ENCODE data around the gene CCDC33.
"Not testable (repeated sequence)": the region's sequence is repeated elsewhere in the genome, so short reads cannot be mapped to it uniquely, and the experiment has no call there.

The CCDC33 gene

GRCh38 chr15:74333093-74333492, 97.0 kb downstream of the CCDC33 start:
- no peak for DNase-seq (ENCODE audit: low spot score)

GRCh38 chr15:74333662-74334061, 97.5 kb downstream of the CCDC33 start:
- DNase-seq (ENCODE audit: low spot score), result no peak

DNA sequence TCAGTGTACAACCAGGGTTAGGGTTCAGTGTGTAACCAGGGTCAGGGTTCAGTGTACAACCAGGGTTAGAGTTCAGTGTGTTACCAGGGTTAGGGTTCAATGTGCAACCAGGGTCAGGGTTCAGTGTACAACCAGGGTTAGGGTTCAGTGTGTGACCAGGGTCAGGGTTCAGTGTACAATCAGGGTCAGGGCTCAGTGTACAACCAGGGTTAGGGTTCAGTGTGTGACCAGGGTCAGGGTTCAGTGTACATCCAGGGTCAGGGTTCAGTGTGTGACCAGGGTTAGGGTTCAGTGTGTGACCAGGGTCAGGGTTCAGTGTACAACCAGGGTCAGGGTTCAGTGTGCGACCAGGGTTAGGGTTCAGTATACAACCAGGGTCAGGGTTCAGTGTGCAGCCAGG, 98.0 kb downstream of the CCDC33 start:
- no peak for DNase-seq (ENCODE audit: low spot score)

DNA sequence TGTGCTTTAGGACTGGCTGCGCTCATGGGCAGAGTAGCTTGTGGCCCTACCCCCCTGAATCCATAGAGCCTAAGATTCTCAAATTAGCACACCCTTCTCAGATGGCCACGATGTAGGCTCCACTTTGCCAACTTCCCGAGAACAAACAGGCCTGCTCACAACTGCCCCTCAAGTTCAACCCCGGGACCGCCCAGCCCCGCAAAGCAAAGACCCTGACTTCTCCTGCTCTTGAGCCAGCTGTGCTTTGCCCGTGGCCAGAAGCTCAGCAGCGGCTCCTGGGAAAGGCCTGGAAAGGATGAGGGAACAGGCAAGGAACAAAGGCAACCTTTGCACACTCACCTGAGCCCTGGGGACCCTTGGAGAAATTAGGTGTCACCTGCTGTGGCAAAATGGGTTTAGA, 99.3 kb downstream of the CCDC33 start:
- DNase-seq (ENCODE audit: low spot score), result no peak

- DNase-seq (ENCODE audit: low spot score), result no peak
These were observed 100.2 kb downstream of the CCDC33 start for GRCh38 chr15:74336061-74337005.

DNA sequence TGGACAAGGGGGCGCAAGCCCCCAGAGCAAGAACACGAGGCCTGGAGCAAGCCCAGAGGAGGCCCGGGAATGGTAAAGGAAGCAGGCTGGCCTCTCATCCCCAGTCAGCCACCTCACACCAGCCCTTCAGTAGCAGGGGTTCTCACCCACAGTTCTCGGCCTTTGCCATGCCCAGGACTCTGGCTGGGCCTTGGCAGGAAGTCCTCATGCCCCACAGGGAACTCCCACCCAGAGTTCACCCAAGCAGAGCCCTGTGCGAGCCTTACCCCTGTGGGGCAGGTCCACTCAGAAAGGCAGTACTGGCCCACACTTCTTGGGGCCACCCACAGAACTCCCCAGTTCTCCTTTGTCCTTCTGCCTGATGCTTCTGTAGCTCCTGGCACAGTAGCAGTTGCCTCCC, 101.0 kb downstream of the CCDC33 start:
- DNase-seq (ENCODE audit: low spot score), result no peak

DNA sequence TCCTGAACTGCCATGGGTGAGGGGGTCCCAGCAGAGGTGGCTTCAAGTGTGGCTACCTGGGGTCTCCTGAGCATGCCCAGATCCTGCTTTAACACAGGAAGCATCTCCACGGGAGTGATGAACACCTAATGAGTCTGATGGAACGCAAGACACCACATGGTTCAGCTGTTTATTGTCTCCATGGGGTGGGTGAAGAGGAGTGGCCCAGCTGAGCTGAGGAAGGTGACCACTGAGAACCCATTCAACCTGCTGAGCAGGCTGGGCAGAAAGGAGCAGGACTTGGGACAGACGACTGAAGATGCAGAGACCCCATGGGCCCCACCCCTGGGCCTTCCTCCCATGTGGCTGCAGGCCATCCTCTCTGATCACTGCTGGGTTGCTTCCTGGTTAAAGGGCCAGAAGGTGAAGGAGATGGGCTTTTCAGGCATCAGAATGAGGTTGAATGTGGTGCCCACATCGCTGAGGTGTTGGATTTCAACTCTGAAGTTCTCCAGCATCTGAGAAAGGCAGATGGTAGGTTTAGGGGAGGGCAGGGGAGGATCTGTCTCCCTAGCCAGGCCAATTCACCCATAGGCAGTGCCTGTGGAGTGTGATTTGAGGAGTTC, 101.6 kb downstream of the CCDC33 start:
- DNase-seq (ENCODE audit: low spot score), result no peak

GRCh38 chr15:74338676-74339075, 102.5 kb downstream of the CCDC33 start:
- DNase-seq (ENCODE audit: low spot score), result no peak

DNA sequence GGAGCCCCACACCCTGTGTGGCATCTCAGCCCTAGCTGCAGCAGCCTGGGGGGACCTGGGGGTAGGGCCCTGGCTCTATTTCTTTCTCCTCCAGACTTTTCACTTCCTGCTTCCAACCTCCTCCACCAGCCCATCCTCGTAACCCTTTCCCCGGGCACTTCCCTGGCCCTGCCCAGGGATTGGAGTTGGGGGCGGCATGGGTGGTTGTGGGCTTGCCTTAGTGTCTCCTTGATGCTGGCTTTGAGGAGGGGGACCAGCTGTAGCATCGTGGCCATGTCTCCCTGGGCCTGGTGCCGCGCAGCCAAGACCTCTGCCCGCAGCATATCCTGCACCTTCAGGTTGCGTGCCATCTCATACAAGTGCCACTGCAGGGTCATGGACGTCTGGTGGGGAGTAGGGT, 103.2 kb downstream of the CCDC33 start:
- DNase-seq (ENCODE audit: low spot score), result no peak

DNA sequence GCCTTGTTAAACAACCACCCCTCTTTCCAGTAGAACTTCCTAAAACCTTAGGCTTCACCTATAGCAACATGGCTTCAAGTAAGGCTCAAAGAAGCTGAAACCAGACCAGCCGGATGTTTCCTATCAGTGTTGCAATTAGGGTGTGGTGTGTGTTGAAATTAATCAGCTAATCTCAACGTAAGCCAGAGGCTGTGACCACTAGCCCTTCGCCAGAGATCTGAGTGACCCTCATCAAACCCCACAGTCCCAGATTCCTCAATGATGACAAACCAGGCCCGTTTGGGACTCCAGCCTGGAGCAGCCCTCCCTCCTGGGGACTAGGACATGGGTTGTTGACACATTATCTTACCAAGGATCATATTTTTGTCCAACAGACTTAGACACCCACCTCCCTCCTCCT, 104.0 kb downstream of the CCDC33 start:
- no peak for DNase-seq (ENCODE audit: low spot score)

- DNase-seq (ENCODE audit: low spot score), result no peak
These were observed 107.1 kb downstream of the CCDC33 start for GRCh38 chr15:74343127-74343796.

- DNase-seq (ENCODE audit: low spot score), result no peak
These were observed 107.6 kb downstream of the CCDC33 start for GRCh38 chr15:74343797-74344127.

- no peak for DNase-seq (ENCODE audit: low spot score)
These were observed 108.9 kb downstream of the CCDC33 start for GRCh38 chr15:74345051-74345450.

GRCh38 chr15:74347757-74348250, 111.7 kb downstream of the CCDC33 start:
- DNase-seq (ENCODE audit: low spot score), result no peak

DNA sequence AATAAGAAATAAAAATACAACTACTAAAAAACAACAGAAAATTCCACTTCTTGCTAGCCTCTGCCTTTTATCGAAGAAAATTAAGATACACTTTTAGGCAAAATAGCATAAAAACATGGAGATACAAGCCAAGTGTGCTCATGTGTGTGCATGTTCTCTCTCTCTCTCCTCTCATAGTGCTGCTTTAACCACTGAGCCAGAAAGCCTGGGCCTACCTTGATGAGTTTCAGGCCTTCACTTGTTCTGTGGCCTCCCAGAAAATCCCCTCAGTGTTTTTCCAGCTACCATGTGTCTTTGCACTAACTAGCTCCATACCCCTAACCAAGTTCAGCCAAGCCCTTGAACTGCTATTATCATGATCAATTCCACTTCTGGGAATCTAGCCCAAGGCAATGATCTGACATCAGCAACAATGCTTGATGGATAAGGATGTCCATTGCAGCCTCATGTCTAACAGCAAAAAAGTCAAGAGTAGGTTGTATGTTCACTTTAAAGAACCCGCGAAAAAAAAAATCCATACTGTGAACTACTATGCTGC, 113.2 kb downstream of the CCDC33 start:
- no peak for DNase-seq (ENCODE audit: low spot score)

DNA sequence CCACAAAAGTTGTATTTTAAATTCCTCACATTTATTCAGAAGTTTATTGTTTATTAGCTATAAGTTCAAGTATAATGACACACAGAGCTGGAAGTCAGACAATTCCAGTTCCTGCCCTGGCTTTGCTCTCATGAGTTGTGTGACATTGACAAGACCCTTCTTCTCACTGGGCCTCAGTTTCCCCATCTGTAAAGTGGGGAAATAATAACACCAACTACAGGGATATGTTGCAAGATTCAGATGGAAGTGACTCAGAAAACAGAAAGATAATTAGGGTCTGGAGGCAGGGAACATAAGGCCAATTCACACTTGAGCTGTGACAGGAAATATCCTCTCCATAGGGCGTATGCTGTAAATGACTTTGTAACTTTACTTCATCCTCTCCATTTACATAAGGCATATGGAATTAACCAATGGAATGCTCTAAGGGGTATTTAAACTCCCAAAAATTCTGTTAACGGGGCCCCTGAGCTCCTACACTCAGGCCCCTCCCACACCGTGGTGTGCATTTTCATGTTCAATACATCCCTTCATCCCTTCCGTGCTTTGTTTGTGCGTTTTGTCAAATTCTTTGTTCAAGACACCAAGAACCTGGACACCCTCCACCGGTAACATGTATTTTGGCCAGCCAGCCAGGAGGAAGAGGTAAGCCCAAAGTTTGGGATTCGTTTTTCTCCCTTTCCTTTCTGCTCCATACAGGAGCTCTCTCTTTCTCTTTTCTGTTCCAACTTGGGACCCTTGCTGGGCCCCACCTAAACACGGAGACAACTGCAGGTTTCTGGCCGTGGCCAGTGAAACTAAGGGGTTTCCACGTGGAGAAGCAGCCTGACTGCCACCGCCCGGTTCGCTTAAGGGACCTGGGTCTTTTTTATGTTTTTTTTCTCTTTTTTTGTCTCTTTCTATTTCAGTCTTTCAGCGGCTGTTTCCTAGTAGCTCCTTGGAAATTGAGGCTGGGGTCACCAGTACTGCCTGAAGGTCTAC, 114.5 kb downstream of the CCDC33 start:
- no peak for DNase-seq (ENCODE audit: low spot score)

DNA sequence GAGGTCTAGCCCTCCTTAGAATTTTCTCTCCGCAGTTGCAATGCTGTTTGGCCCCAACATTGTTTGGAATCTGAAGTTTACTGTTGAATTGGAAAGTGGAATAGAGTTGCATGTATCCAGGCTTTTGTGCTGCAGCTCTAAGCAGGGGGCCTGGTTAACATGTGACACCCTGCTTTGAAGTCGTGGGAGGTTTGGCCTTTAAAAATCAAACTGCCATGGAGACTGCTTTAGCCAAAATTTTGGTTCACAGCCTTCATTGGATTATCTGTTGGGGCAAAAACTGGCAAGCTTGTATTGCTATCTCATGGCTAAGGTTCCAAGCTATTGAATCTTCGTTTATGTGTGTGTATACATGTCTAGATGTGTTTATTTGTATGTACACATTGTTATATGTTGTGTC, 115.5 kb downstream of the CCDC33 start:
- DNase-seq (ENCODE audit: low spot score), result no peak

- no peak for DNase-seq (ENCODE audit: low spot score)
These were observed 116.3 kb downstream of the CCDC33 start for GRCh38 chr15:74352393-74352910.

DNA sequence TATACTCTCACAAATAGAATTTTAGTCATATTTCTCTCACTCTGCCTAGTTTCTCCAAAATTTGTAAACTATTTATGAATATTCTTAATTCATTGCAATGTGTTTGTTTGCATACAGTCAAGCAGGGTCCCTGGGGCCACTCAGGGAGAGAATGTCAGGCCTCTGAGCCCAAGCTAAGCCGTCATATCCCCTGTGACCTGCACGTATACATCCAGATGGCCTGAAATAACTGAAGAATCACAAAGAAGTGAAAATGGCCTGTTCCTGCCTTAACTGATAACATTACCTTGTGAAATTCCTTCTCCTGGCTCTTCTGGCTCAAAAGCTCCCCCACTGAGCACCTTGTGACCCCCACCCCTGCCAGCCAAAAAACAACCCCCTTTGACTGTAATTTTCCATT, 117.9 kb downstream of the CCDC33 start:
- DNase-seq (ENCODE audit: low spot score), result not testable (repeated sequence)

- not testable (repeated sequence) for DNase-seq (ENCODE audit: low spot score)
These were observed 119.9 kb downstream of the CCDC33 start for GRCh38 chr15:74356050-74356449.

GRCh38 chr15:74357514-74357913, 121.4 kb downstream of the CCDC33 start:
- not testable (repeated sequence) for DNase-seq (ENCODE audit: low spot score)

Measured in SW480 (cell line).